Measurements from ENCODE around the gene ZC3H7B.
"Not testable (repeated sequence)": the region's sequence is repeated elsewhere in the genome, so short reads cannot be mapped to it uniquely, and the experiment has no call there.

ZC3H7B gene

DNA sequence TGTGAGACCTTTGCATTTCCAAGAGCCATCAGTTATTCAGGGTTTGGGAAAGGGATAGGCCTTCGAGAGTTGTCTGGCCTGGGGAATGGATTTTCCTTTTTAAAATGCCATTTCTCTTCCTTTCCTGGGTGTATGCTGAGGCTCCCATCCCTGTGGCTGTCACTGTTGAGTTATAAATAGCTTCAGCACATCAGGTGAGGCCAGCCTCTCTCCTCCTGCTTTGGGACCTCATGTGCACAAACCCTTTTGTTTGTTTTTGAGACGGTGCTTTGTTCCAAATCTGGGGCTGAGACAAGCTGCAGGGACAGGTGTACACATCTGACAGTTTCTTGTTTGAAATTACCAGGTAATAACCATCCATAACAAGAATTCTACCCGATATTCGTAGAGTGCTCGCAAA is 81.8 kb downstream of the ZC3H7B start:
- no peak for DNase-seq

GRCh38 chr22:41384128-41384527 is 82.8 kb downstream of the ZC3H7B start:
- no peak for DNase-seq

GRCh38 chr22:41387341-41387740 is 86.0 kb downstream of the ZC3H7B start:
- no peak for DNase-seq

- DNase-seq, result no peak
These were observed 92.7 kb downstream of the ZC3H7B start for GRCh38 chr22:41394012-41394356.

- no peak for DNase-seq
These were observed 94.4 kb downstream of the ZC3H7B start for GRCh38 chr22:41395531-41396240.

DNA sequence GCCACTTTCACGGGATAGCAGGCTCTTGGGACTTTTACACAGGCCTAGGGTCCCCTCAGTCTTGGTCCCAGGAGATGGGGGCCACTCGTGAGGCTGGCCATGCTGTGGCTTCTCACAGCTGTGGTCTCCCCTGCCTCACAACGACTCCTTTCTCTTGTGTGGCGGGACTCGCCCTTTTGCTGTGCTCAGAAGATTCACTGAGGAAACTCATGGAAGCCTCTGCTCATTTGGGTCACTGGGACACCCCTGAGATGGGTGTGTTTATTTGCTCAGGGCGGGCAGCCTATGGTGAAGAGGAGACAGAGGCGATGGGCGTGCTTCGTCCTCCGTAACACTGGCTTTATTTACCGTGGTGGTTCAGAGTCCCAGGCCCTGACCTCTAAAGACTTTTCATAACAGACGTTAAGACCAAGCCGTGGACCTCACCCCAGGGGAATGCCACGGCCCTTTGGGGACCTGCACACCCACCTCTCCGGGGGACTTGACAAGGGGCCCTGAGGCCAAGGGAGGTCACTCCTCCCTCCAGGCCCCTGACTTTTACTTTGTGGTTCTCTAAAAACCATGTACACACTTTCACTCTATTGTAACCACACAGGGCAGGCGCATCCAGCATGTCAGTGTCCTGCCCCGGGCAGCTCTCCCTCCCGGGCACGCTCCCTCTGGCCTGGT is 96.0 kb downstream of the ZC3H7B start:
- DNase-seq, result no peak

DNA sequence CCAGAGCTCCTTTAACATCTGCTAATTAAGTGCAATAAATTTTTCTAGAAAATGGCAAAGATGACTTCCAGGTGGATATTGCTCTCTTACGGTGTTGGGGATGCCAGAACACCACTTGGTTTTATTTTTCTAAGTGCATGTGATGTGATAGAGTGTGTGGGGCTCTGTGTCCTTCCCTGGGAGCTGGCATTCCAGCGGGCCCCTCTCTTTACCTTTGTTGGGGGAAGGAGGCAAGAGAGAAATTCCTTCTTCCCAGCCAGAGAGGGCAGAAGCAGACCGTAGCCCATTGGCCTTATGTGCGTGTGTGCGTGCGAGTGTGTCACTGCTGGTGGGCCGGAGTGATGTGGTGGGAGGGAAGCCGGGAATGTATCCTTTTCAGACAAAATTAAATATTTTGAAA is 97.6 kb downstream of the ZC3H7B start:
- no peak for DNase-seq

- DNase-seq, result peak; percentile 91
These were observed 100.7 kb downstream of the ZC3H7B start for GRCh38 chr22:41401781-41402648.

- not testable (repeated sequence) for DNase-seq
These were observed 101.5 kb downstream of the ZC3H7B start for GRCh38 chr22:41402851-41403250.

GRCh38 chr22:41403532-41404318 is 102.4 kb downstream of the ZC3H7B start:
- DNase-seq, result peak; percentile 83

- DNase-seq, result no peak
These were observed 104.3 kb downstream of the ZC3H7B start for GRCh38 chr22:41405588-41405987.

- no peak for DNase-seq
These were observed 105.1 kb downstream of the ZC3H7B start for GRCh38 chr22:41406410-41406809.

DNA sequence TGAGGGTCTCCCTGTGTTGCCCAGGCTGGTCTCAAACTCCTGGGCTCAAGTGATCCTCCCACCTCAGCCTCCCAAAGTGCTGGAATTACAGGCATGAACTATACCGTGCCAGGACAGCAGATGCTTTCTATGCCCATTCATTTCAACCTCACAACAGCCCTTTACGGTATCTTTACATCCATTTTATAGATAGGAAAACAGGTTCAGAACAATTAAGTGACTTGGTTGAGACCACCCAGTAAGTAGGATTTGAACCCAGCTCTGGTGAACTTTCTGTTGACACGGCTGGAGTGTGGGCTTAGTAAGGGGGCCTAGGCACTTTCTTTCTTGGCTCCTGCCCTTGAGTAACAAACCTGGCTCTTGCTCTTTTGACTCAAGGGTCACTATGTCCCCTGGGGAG is 106.1 kb downstream of the ZC3H7B start:
- no peak for DNase-seq

DNA sequence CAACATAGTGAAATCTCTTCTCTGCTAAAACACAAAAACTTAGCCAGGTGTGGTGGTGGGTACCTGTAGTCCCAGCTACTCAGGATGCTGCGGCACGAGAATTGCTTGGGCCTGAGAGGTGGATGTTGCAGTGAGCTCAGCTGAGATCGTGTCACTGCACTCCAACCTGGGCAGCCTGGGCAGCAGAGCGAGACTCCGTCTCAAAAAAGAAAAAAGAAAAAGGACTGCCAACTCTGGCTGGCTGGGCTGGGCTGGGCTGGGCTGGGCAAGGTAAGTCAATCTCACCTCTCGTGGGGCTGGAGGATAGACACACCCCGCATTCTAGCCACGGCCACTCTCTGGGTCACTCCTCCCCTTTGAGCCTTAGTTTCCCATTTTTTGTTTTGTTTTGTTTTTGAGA is 107.3 kb downstream of the ZC3H7B start:
- DNase-seq, result no peak

All from NCI-H2171 treated with DMSO at 0.1 percent for 48 hours (cell line).